HuH-7 (cell line): ENCODE data around the gene CHRNA1.

ENCODE experiments used
- DNase-seq: peaks from one replicate; pipeline ENCODE4 v3.0.0; 2011; ENCODE audit warnings: low spot score

The CHRNA1 gene

DNA sequence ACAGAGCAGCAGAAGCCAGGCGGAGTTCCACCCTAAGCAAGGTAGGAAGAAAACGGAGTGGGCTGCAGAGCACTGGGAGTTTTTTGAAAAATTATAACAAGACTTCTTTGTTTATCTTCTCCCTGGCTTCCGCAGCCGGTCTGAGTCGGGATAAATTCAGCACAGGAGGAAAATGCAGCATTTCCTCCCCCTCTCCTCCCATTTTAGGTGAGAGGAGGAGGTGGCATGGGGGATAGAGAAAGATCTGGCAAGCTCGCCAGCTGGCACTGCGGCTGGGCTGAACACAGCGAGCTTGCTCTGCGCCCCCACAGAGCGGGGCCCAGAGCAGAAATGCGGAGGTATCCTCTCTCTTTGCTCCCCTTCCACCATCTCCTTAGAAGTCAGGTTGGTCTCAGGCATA is 17.7 kb upstream of the CHRNA1 start:
- DNase-seq, result no peak

- no peak for DNase-seq
Measured at GRCh38 chr2:174781298-174781697, 17.0 kb upstream of the CHRNA1 start.

DNA sequence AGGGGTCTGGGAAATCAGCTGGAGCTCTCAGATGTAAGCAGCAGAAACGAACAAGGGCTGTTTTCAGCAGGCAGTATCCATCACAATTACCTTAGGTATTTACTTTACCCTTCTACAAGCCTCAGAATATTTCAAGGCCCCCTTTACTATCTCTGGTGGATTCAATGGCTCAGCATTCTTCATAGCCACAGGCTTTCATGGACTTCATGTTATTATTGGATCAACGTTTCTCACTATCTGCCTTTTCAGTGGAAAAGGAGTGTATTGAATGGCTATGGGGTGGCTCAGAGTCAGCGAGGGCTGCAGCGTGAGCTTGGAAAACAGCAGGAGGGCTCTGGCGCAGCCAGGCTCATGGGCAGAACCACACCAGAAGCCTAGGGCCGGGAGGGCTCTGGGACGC is 16.6 kb upstream of the CHRNA1 start:
- DNase-seq, result no peak

- no peak for DNase-seq
Measured at GRCh38 chr2:174780191-174780840, 16.0 kb upstream of the CHRNA1 start.

- no peak for DNase-seq
Measured at GRCh38 chr2:174779361-174779928, 15.2 kb upstream of the CHRNA1 start.

DNA sequence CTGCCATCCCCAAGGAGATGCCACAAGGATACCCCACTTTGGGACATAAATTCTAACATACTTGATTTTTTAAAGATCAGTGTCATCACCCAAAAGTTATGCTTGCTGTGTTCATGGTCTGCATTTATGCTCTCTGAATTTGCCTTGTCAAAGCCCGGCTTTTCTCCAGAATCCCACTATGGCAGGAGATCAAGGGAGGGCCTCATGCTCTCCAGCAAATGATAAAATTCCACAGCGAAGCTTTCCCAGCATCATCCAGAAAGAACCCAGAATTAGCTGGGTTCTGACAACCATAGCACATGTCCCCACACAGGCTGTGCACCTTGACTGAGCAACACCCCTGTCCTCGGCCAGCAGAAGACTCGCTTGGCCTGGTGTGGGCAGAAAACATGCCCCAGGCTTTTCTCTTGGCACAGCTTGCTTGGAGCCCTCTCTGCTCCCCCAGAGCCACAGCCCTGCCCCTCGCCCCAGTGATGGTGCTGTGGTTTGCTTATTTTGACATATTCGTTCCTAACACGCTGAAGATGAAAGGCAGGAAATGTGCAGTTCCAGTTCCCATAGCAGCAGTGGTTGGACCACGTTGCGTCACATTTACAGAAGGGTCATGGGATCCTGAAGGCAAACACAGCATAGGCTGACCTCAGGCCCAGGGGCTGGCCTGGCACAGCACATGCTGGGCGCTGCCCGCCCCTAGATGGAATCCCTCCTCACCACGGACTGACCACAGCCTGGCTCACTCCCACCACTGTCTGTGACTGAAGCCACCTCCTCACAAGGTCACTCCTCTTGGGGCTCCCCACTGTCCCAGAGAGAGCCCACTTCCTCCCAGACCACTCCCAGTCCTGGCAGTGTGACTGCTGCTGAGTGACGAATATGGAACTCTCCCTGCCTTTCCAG is 14.1 kb upstream of the CHRNA1 start:
- DNase-seq, result no peak

GRCh38 chr2:174777347-174778084 is 13.2 kb upstream of the CHRNA1 start:
- no peak for DNase-seq

DNA sequence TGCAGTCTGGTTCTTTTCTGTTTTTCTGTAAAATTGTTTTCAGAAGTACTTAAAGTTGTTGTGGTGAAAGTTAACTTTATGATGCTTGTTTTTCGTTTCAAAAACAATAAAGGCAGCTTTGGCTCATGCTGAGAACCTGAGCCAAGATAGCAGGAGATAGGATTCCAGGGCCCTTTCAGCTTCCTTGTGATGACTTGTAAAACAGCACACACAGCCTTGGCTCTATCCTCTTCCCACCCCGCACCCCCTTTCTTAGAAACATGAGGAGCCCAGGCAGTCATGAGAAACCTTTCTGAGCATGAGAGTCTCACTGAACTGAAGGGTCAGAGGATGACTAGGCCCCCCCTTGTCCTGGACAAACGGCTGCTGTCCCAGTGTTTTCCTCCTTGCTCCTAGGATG is 12.4 kb upstream of the CHRNA1 start:
- no peak for DNase-seq

DNA sequence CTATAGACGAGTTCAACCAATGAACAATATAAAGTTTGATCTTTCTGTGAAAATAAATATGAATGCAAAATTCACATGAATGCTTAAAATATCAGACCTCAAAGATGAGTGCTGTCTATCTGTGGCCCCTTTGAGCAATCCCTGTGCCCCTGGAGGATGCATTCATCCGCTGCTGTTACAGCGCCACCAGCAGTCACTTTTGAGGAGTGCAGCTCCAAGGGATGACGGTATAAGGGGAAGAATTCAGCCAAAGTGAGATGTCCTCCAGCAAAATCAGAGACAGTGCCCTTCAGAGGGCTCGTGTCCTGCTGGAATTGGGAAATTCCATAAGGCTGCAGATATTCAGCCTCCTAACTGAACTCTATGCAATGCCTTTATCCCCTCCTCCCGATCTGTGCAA is 12.0 kb upstream of the CHRNA1 start:
- peak; percentile 44 for DNase-seq

GRCh38 chr2:174775571-174775980 is 11.3 kb upstream of the CHRNA1 start:
- DNase-seq, result no peak

DNA sequence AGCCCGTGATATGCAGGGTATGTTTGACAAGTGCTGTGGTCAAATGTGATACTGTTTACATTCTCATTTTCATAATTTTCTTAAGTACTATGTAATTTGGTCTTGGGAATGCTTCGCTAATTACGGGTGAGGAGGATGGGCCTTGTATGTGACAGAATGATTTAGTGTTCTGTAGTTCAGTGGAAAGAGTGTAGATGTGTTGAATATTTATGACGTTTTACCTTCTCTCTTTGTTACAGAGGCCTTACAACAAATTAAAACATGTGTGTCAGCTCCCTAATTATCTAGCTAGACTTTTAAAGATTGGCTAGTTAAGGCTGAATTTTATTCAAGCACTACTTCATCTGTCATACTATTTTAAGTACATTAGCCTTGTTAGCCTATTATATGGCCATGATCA is 10.6 kb upstream of the CHRNA1 start:
- no peak for DNase-seq

DNA sequence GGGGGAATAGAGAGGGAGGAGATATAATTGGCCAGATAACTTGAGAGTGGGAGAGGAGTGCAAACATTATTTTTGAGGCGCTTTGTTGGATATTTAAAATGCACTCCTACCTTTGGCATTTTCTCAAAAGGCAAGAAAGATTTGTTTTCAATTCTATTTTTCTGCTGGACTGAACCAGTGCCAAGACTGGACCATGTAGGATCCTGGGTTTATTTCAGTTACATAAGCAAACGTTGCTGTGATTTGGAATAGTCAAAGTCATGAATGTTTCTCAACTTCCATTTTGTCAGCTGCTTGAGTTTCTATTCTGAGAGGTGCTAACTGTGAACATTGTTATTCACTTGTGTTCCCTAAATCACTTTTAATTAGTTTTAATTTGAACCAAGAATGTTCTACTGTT is 8.9 kb upstream of the CHRNA1 start:
- no peak for DNase-seq

DNA sequence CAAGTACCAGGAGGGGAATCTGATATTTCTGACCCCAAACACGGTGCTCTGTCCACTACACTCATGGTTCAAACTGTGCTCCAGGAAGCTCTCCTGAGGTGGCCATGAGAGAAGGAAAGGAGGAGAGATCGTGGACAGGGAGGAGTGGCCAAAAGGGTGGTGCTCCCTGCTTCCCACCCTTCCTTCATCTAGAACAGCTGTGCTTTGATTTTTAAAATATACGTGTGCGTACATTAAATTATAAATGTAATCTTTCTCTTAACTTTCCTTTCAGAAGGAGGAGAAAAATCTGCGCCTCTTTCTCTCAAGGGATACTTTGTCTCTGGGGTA is 8.2 kb upstream of the CHRNA1 start:
- DNase-seq, result no peak

- DNase-seq, result peak; percentile 83
Measured at GRCh38 chr2:174771631-174772471, 7.6 kb upstream of the CHRNA1 start.

DNA sequence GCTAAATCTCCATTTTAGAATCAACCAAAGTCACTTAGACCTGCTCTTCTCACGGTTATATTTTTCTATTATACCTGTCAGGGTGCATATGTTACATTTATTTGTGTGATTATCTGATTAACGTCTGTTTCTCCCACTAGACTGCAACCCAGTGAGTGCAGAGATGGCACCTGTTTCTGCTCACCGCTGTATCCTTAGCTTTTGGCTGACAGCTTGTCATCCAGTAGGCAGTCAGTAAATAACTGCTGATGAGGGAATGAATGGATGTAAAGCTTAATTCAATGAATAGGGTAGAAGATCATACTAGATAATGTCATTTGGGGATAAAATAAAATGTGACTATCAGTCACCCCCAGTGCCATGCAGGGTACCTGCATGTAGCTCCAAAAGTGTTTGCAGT is 6.9 kb upstream of the CHRNA1 start:
- DNase-seq, result no peak

- no peak for DNase-seq
Measured at GRCh38 chr2:174768557-174768956, 4.3 kb upstream of the CHRNA1 start.

GRCh38 chr2:174766271-174766670 is 2.0 kb upstream of the CHRNA1 start:
- no peak for DNase-seq

DNA sequence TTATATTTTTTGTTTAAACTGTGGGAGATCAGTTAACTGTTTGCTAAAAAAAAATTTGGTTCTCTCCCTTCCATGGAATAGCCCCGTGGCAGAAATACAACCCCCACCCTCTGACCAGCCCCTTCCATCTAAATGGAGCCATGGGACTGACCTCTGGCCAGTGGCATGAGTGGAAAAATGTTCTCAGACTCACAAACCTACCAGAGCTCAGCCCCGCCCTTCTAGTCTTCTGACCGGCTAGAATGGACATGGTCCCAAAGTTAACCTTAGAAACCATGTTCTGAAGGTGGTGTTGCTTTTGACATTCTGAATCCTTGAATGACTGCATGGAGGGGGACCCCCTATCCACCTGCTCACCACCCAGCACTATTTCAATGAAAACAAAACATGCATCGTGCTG is 1.3 kb upstream of the CHRNA1 start:
- no peak for DNase-seq

GRCh38 chr2:174763780-174764179 is 492 bp downstream of the CHRNA1 start:
- DNase-seq, result no peak

DNA sequence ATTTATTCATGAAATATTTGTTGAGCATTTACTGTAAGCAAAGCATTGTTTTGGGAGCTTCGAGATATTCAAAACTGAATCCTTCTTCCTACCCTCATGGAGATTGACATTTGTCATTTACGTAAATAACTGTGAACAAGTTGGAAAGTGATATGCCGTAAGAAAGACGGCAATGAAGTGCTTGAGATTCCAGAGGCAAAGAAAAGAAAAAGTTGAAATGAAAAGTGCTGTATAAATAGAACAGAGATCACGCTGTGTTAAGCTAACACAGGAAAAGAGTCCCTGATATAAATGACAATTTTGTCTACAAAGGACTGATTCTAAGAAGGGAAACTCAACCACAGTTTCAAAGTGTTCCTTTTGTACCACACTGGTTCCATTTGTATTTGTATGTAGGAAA is 1.8 kb downstream of the CHRNA1 start:
- no peak for DNase-seq

- DNase-seq, result no peak
Measured at GRCh38 chr2:174761837-174762236, 2.4 kb downstream of the CHRNA1 start.
